Erythroblast (primary cell): ENCODE results near the gene TRIP6.

Experiments used
- GATA1 ChIP-seq: IDR thresholded peaks from 2 replicates; pipeline ENCODE4 v1.6.1; 2011; ENCODE audit warnings: low read depth, mild to moderate bottlenecking, control low read depth, low read length, moderate library complexity
- POLR2A ChIP-seq: IDR thresholded peaks from 2 replicates; pipeline ENCODE4 v1.6.1; 2011; ENCODE audit warnings: mild to moderate bottlenecking, low read length

DNA sequence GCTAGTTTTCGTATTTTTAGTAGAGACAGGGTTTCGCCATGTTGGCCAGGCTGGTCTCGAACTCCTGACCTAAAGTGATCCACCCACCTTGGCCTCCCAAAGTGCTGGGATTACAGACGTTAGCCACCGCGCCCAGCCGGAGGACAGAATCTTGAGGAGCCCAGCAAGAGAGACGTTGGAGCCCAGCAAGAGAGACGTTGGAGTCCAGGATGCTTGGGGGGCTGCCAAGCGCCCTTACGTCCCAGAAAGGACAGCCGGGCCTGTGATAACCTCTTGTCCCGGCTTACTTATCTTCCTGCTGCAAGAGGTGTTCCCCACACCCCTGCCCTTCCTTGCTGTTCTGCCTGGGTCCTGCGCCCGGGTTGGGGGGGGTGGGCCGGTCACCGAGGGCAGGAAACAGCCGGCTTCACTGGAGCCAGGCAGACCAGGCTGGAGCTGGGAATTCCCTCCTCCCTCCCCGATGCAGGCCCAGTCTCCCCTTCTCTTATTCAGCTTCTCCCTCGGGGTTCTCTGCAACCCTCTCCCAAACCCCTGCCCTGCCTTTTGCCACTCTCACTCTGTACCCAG is 38.0 kb upstream of the TRIP6 start:
- TF ChIP-seq POLR2A (no peak), GATA1 (no peak)
